H9 (cell line): ENCODE results near the gene FBXO10. TPM values are rescaled to one million over a fixed set of nuclear protein-coding genes. Genes with fewer than 3 reads are reported as not detected.

ENCODE experiments used
- DNase-seq: peaks from one replicate; pipeline ENCODE4 v3.0.0-alpha.2; 2017
- H2AFZ ChIP-seq: one replicate; pipeline ENCODE4 v1.6.1; 2013; ENCODE audit warnings: mild to moderate bottlenecking, low read length, control low read depth, moderate library complexity
- H2AK5ac ChIP-seq: 2 replicates; pipeline ENCODE4 v1.6.1; 2013; ENCODE audit warnings: low read length, control low read depth, mixed read lengths; ENCODE audit not compliant: insufficient read length
- H2BK120ac ChIP-seq: one replicate; pipeline ENCODE4 v1.6.1; 2013; ENCODE audit warnings: low read depth, mild to moderate bottlenecking, low read length, control low read depth, inconsistent platforms; ENCODE audit not compliant: poor library complexity, severe bottlenecking
- H2BK12ac ChIP-seq: 2 replicates; pipeline ENCODE4 v1.6.1; 2013; ENCODE audit warnings: low read length, control low read depth, mixed read lengths, low read depth; ENCODE audit not compliant: insufficient read length
- H2BK15ac ChIP-seq: 2 replicates; pipeline ENCODE4 v1.6.1; 2013; ENCODE audit warnings: low read depth, low read length, control low read depth
- H2BK20ac ChIP-seq: one replicate; pipeline ENCODE4 v1.6.1; 2013; ENCODE audit warnings: low read depth, mild to moderate bottlenecking, low read length, control low read depth, inconsistent platforms; ENCODE audit not compliant: poor library complexity, severe bottlenecking
- H2BK5ac ChIP-seq: 2 replicates; pipeline ENCODE4 v1.6.1; 2013; ENCODE audit warnings: low read length, control low read depth, mixed read lengths; ENCODE audit not compliant: insufficient read length
- H3K14ac ChIP-seq: 2 replicates; pipeline ENCODE4 v1.6.1; 2013; ENCODE audit warnings: low read length, control low read depth; ENCODE audit not compliant: insufficient read depth
- H3K18ac ChIP-seq: 2 replicates; pipeline ENCODE4 v1.6.1; 2013; ENCODE audit warnings: low read depth, mild to moderate bottlenecking, mixed read lengths, low read length, control low read depth; ENCODE audit not compliant: insufficient read length
- H3K23ac ChIP-seq: 2 replicates; pipeline ENCODE4 v1.6.1; 2013; ENCODE audit warnings: low read length, control low read depth, mixed read lengths, low read depth; ENCODE audit not compliant: insufficient read length
- H3K23me2 ChIP-seq: 2 replicates; pipeline ENCODE4 v1.6.1; 2013; ENCODE audit warnings: low read depth, mild to moderate bottlenecking, mixed read lengths, low read length, control low read depth; ENCODE audit not compliant: insufficient read length, poor library complexity, severe bottlenecking
- H3K27ac ChIP-seq: 2 replicates; pipeline ENCODE4 v1.5.1; 2013; ENCODE audit warnings: low read length, control low read depth, mixed read lengths, low read depth; ENCODE audit not compliant: insufficient read length
- H3K27me3 ChIP-seq: 2 replicates; pipeline ENCODE4 v1.6.1; 2013; ENCODE audit warnings: low read length, control low read depth, inconsistent platforms; ENCODE audit not compliant: insufficient read depth
- H3K4ac ChIP-seq: 2 replicates; pipeline ENCODE4 v1.6.1; 2013; ENCODE audit warnings: low read depth, mild to moderate bottlenecking, control low read depth, inconsistent platforms, low read length, moderate library complexity
- H3K4me1 ChIP-seq: 2 replicates; pipeline ENCODE4 v1.6.1; 2013; ENCODE audit warnings: low read length, control low read depth, inconsistent platforms; ENCODE audit not compliant: insufficient read depth
- H3K4me2 ChIP-seq: 2 replicates; pipeline ENCODE4 v1.6.1; 2013; ENCODE audit warnings: low read length, control low read depth, mixed read lengths; ENCODE audit not compliant: insufficient read length, insufficient read depth
- H3K56ac ChIP-seq: 2 replicates; pipeline ENCODE4 v1.6.1; 2013; ENCODE audit warnings: low read depth, mild to moderate bottlenecking, mixed read lengths, low read length, control low read depth; ENCODE audit not compliant: insufficient read length
- H3K79me1 ChIP-seq: 2 replicates; pipeline ENCODE4 v1.6.1; 2013; ENCODE audit warnings: low read depth, mild to moderate bottlenecking, moderate library complexity, low read length, control low read depth, inconsistent platforms; ENCODE audit not compliant: insufficient read depth, poor library complexity, severe bottlenecking
- H3K79me2 ChIP-seq: 2 replicates; pipeline ENCODE4 v1.6.1; 2013; ENCODE audit warnings: low read length, control low read depth, inconsistent platforms; ENCODE audit not compliant: insufficient read depth
- H3K9ac ChIP-seq: 2 replicates; pipeline ENCODE4 v1.6.1; 2013; ENCODE audit warnings: low read length, control low read depth, mixed read lengths; ENCODE audit not compliant: insufficient read length; ENCODE audit errors: extremely low read depth
- H3K9me3 ChIP-seq: one replicate; pipeline ENCODE4 v1.6.1; 2013; ENCODE audit warnings: low read depth, low read length, inconsistent platforms; ENCODE audit not compliant: control insufficient read depth
- H3T11ph ChIP-seq: one replicate; pipeline ENCODE4 v1.6.1; 2013; ENCODE audit warnings: mild to moderate bottlenecking, low read length, control low read depth, inconsistent platforms
- H4K20me1 ChIP-seq: one replicate; pipeline ENCODE4 v1.6.1; 2013; ENCODE audit not compliant: control insufficient read depth, insufficient read length, insufficient read depth
- H4K5ac ChIP-seq: 2 replicates; pipeline ENCODE4 v1.6.1; 2013; ENCODE audit warnings: low read depth, mild to moderate bottlenecking, mixed read lengths, low read length, control low read depth; ENCODE audit not compliant: insufficient read length
- H4K8ac ChIP-seq: replicated peaks from 2 replicates; pipeline ENCODE4 v1.6.1; 2013; ENCODE audit warnings: low read length, control low read depth, mixed read lengths, low read depth; ENCODE audit not compliant: insufficient read length
- H4K91ac ChIP-seq: 2 replicates; pipeline ENCODE4 v1.6.1; 2013; ENCODE audit warnings: low read depth, mild to moderate bottlenecking, moderate library complexity, mixed read lengths, low read length, control low read depth; ENCODE audit not compliant: insufficient read length
- H3K27ac Mint-ChIP-seq, 3 experiments: 2 replicates in 2 of 3; 3 replicates in 1 of 3; pipeline ENCODE4 v1.8.0; 2020 to 2021; ENCODE audit warnings: mixed read lengths in 3 of 3, mild to moderate bottlenecking in 1 of 3, moderate library complexity in 1 of 3
- H3K27me3 Mint-ChIP-seq: 2 replicates; pipeline ENCODE4 v1.8.0; 2021; ENCODE audit warnings: low read depth, mild to moderate bottlenecking, moderate library complexity, mixed read lengths
- H3K36me3 Mint-ChIP-seq, 3 experiments: 2 replicates in 2 of 3; 3 replicates in 1 of 3; pipeline ENCODE4 v1.8.0; 2020 to 2021; ENCODE audit warnings: low read depth in 3 of 3, mixed read lengths in 3 of 3; ENCODE audit not compliant: insufficient read depth in 1 of 3
- H3K4me1 Mint-ChIP-seq, 2 experiments: 2 replicates each; pipeline ENCODE4 v1.8.0; 2020; ENCODE audit warnings: mixed read lengths in 2 of 2
- H3K4me3 Mint-ChIP-seq, 2 experiments: 2 replicates in 1 of 2; 3 replicates in 1 of 2; pipeline ENCODE4 v1.8.0; 2020 to 2021; ENCODE audit warnings: mild to moderate bottlenecking in 2 of 2, mixed read lengths in 2 of 2, moderate library complexity in 1 of 2
- H3K9me3 Mint-ChIP-seq, 2 experiments: 2 replicates in 1 of 2; 3 replicates in 1 of 2; pipeline ENCODE4 v1.8.0; 2020; ENCODE audit warnings: mild to moderate bottlenecking in 2 of 2, mixed read lengths in 2 of 2, moderate library complexity in 1 of 2
- CTCF ChIP-seq: fragments of 200-600 bp; sonication (generic); conservative IDR thresholded peaks from 3 replicates; pipeline ENCODE4 v1.8.0; 2021; ENCODE audit warnings: antibody characterized with exemption, mild to moderate bottlenecking
- WGBS: extraction: QIAGEN DNeasy Blood & Tissue Kit; methylation state at CpG from one replicate; pipeline ENCODE4 v1.1.7; 2013; ENCODE audit warnings: missing lambda C conversion rate, low lambda C conversion rate, mixed read lengths; ENCODE audit not compliant: insufficient read length; ENCODE audit errors: extremely low coverage; 5-methylcytosine and 5-hydroxymethylcytosine counted together
- total RNA-seq: library from RNA; stranded (reverse); gene quantifications from 2 replicates; pipeline ENCODE4 v1.2.1, GENCODE V29; 2021

The FBXO10 gene
- total RNA-seq, 1 experiment from 2014 or later = 16.8 TPM

GRCh38 chr9:37499297-37499696 lies 76.9 kb downstream of the FBXO10 start:
- H3K9me3 ChIP-seq = no peaks in the 10 kb centered on the region
- no peak overlapping the region for H2BK15ac ChIP-seq
- no peak for TF ChIP-seq CTCF
- H3K4me1 ChIP-seq = no peaks in the 10 kb centered on the region
- H2BK120ac ChIP-seq = no peak overlapping the region
- H4K20me1 ChIP-seq = no peaks in the 10 kb centered on the region
- H4K5ac ChIP-seq = no peak overlapping the region
- H3K9ac ChIP-seq = no peak overlapping the region
- H3K79me2 ChIP-seq = no peaks in the 10 kb centered on the region
- H3K4me2 ChIP-seq = no peak overlapping the region
- H2AK5ac ChIP-seq = no peak overlapping the region
- no peak overlapping the region for H2BK12ac ChIP-seq
- no peak overlapping the region for H3K4ac ChIP-seq
- no peak overlapping the region for H4K8ac ChIP-seq
- H2BK5ac ChIP-seq = no peak overlapping the region
- Mint-ChIP-seq H3K9me3 (no peaks in the 10 kb centered on the region), H3K27me3 (no peaks in the 10 kb centered on the region), H3K4me1 (no peaks in the 10 kb centered on the region), H3K36me3 (peaks cover 61 to 84% (median 82%) of the 10 kb centered on the region in 3 experiments), H3K4me3 (no peak overlapping the region), H3K27ac (no peak overlapping the region)
- no peak overlapping the region for H3K23ac ChIP-seq
- no peak overlapping the region for H2BK20ac ChIP-seq
- H3K79me1 ChIP-seq = no peaks in the 10 kb centered on the region
- no peaks in the 10 kb centered on the region for H3K27me3 ChIP-seq
- H4K91ac ChIP-seq = no peak overlapping the region
- H3K56ac ChIP-seq = no peak overlapping the region
- no CpG with 5 or more reads among the region's 6 CpGs for WGBS
- no peak overlapping the region for H3T11ph ChIP-seq
- H2AFZ ChIP-seq = no peak overlapping the region
- no peak overlapping the region for H3K18ac ChIP-seq
- H3K27ac ChIP-seq = no peak overlapping the region
- DNase-seq = no peak
- H3K14ac ChIP-seq = no peak overlapping the region
- no peaks in the 10 kb centered on the region for H3K23me2 ChIP-seq
